Stimulated activated CD8-positive, alpha-beta memory T cell treated with anti-CD3 and anti-CD28 coated beads, Interleukin-4, amount 100 ng/mL, for 24 hours (primary cell): ENCODE data around the gene UBALD2.
"Not testable (repeated sequence)": the region's sequence is repeated elsewhere in the genome, so short reads cannot be mapped to it uniquely, and the experiment has no call there.

Source experiments
- DNase-seq: peaks from one replicate; pipeline ENCODE4 v3.0.0-alpha.2; 2020; ENCODE audit warnings: low read depth

The UBALD2 gene

GRCh38 chr17:76246080-76247066, 18.8 kb upstream of the UBALD2 start:
- no peak for DNase-seq

DNA sequence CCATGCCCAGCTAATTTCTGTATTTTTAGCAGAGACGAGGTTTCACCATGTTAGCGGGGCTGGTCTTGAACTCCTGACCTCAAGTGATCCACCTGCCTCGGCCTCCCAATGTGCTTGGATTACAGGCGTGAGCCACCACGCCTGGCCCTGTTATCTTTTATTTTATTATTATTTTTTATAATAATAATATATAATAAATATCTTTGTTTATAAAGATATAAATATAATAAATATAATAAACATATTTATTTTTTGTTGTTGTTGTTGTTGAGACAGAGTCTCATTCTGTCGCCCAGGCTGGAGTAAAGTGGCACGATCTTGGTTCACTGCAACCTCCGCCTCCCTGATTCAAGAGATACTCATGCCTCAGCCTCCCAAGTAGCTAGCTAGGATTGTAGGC, 17.8 kb upstream of the UBALD2 start:
- no peak for DNase-seq

DNA sequence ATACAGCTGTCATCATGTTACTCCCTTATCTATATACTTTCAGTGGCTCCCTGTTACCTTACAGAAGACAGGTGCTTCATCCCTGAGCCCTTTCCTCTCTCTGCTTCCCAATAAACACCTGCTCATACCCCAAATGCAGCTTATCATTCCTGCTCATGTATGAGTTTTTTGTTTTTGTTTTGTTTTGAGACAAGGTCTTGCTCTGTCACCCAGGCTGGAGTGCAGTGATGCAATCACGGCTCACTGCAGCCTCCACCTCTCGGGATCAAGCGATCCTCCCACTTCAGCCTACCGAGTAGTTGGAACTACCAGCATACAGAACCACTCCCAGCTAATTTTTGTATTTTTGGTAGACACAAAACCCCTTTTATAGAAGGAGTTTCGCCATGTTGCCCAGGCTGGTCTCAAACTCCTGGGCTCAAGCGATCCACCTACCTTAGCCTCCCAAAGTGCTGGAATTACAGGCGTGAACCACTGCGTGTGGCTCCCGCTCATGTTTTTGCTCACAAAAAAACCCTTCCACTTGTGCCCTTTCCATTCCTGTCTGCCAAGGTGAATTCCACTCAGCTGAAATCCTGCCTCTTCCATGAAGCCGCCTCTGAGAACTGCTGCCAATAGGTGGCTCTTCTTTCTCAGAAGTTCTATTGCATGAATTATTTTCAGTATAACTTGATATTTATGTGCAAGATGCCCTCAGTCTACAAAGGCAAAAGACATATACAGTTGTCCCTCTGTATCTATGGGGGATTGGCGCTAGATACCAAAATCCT, 16.9 kb upstream of the UBALD2 start:
- DNase-seq: no peak

DNA sequence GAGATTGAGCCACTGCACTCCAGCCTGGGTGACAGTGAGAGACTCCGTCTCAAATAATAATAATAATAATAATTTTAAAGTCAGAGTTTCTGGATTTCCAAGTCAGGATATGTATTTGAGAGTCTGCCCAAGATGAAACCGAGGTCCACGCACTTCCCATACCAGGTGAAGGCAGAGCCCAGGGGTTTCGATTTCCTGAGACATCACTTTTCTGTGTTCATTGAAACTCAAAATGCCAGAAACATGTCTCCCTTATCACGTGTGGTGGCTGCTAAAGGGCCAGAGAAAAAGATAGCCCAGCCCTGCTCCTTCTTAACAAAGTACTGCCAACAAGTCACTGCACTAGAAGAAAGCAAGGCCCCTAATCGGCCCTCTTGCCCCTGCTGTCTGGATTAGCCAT, 15.0 kb upstream of the UBALD2 start:
- no peak for DNase-seq

DNA sequence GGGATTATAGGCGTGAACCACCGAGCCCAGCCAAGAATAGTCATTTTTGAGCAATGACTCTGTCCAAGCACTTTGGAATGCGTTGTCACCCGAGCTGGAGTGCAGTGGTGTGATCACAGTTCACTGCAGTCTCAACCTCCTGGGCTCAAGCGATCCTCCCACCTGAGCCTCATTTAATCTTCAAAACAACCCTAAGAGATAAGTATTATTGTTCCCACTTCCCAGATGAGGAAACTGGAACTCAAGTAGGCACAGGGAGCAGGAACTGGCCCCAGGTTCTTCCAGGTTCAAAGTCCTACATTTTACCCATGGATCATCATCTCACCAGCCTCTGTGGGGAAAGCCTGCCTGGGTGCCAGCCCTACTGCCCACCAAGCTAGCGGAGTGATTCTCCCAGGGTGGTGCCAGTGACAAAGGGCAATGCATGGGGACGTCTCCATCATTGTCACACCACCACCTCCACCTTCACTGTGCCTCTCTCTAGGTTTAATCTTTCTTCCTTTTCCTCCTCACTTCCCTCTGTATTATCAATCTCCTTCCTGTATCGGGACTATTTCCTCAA, 13.6 kb upstream of the UBALD2 start:
- no peak for DNase-seq

DNA sequence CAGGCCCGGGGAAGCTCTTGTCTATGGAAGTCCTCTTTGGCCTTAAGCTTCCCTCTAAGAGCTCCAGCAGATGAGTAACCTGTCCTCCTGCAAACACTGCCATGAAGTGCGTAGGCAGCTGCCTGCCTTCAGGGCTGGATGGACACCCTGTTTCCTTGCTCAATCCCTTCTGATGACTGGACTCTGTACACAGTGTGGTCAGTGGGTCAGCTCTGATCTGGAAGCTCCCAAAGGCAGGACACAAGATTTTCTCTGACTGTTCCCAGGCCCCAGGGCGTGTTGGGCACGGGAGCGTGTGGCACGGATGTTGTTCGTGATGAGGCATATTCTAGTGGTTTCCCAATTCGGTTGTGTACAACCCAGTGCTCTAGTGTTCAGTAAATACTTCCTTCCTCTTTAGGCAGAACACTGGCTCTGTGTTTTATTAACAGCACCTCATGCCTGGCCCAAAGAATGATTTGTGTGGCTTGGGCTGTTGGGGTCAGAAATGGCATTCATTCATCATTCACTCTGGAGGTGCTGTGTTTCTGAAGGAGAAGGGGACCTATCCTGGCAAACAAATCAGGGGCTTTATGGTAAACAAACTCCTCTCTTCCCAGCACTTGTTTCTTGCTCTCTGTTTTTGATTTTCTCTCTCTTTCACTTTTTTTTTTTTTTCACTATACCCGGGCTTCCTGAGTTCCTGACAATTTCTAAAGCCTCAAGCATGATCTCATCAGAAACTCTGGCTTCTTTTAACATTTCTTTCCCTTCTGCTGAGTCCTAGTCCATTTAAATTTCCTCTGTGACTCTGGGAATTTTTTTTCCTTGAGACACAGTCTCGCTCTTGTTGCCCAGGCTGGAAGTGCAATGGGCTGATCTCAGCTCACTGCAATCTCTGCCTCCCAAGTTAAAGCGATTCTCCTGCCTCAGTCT, 12.9 kb upstream of the UBALD2 start:
- DNase-seq: no peak

DNA sequence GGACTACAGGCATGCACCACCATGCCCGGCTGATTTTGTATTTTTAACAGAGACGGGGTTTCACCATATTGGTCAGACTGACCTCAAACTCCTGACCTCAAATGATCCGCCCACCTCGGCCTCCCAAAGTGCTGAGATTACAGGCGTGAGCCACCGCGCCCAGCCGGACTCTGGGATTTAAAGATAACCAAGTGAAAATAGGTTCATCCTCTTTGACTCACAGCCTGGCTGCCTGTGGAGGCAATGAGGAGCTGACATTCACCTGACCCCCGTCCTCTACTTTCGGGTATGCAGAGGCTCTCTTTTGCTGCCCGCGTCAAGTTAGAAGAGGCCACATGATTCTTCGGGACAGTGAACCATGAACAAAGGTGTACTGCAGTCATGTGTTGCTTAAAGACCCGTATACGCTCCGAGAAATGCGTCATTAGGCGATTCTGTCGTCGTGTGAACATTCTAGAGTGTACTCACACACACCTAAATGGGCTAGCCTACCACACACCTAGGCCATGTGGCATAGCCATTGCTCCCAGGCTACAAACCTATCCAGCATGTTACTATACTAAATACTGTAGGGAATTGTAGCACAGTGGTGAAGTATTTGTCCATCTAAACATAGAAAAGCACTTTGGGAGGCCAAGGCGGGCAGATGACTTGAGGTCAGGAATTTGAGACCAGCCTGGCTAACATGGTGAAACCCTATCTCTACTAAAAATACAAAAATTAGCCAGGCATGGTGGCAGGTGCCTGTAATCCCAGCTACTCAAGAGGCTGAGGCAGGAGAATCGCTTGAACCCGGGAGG, 12.0 kb upstream of the UBALD2 start:
- not testable (repeated sequence) for DNase-seq

DNA sequence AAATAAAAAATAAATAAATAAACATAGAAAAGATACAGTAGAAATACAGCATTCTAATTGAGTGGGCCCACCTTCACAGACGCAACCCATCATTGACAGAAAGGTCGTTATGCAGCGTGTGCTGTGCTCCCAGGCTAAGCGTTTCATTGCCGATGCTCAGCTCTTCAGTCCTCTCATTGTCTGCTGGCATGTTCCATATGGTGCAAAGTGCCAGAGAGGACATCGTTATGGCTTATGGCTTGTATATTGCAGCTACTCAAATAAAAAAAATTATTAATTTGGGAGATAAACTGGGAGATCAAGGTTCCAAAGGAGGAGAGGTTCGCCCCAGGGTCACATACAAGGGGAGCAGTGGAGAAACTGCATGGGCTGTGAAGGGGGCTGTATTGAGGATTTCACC, 11.3 kb upstream of the UBALD2 start:
- no peak for DNase-seq

DNA sequence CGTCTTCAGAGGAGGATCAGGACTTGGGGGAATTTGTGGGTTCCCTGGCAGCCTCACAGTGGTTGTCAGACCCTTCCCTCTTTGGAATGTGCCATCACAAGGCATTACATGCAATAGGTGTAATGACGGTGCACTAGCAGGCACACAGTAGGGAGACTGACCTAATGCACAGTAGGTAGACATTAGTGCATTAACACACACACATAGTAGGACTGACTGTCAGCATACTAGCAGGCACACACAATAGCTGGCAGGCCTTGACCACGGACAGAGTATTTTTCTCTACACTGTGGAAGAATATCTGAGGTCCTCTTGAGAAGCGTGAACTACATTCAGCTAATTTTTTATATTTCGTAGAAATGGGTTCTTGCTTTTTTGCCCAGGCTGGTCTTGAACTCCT, 10.9 kb upstream of the UBALD2 start:
- DNase-seq: no peak

DNA sequence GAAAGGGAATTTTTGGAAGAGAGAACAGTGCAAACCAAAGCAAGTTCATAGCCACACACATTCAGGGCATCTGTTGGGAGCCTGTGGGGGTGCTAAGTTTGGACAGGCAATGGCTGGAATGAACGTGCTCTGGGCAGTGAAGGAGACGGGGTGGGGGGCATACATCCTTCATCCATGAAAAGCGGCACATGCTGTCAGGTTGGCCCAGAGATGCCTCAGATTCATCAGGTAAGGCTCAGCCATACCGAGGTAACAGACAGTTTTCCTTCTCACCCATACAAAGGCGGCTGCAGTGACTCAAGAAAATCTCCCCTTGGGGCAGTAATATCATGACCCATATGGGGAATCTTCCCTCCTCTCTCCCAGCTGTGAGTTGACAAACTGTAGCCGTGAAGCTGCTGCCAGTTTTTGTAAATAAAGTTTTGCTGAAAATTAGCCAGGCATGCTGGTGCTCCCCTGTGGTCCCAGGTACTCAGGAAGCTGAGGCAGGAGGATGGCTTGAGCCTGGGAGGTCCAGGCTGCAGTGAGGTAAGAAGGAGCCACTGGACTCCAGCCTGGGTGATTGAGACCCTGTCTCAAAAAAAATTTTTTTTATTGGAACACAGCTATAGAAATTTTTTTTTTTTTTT, 9.2 kb upstream of the UBALD2 start:
- no peak for DNase-seq

DNA sequence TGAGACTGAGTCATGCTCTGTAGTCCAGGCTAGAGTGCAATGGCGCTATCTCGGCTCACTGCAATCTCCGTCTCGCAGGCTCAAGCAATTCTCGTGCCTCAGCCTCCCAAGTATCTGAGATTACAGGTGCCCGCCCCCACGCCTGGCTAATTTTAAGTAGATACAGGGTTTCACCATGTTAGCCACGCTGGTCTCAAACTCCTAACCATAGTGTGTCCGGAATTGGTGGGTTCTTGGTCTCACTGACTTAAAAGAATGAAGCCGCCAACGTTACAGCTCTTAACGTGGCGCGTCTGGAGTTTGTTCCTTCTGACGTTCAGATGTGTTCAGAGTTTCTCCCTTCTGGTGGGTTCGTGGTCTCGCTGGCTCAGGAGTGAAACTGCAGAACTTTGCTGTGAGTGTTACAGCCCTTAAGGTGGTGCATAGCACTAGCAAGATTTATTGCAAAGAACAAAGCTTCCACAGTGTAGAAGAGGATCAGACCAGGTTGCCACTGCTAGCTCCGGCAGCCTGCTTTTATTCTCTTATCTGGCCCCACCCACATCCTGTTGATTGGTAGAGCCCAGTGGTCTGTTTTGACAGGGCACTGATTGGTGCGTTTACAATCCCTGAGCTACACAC, 8.6 kb upstream of the UBALD2 start:
- not testable (repeated sequence) for DNase-seq

- DNase-seq: no peak
These were observed 4.9 kb upstream of the UBALD2 start for GRCh38 chr17:76260220-76260619.

DNA sequence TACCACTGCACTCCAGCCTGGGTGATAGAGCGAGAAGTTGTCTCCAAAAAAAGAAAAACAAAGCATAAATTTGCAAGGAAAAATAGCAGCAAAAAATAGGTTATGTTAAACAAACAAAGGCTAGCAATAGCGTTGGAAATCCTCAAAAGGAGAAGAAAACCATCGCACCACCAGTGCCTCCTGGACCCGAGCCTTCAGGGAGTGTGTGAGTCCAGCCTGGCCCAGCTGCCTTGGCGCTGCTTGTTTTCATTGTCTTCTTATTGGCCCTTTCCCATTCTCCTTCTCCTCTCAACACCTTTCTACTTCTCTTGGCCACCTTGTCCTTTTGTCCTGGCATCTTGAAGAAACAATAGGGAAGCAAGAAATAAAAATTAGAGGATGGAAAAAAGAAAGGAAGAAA, 4.5 kb upstream of the UBALD2 start:
- DNase-seq: no peak

- no peak for DNase-seq
These were observed 3.5 kb upstream of the UBALD2 start for GRCh38 chr17:76261421-76262215.

GRCh38 chr17:76262732-76263344, 2.3 kb upstream of the UBALD2 start:
- DNase-seq: no peak

- DNase-seq: no peak
These were observed 1.3 kb upstream of the UBALD2 start for GRCh38 chr17:76263896-76264295.

- no peak for DNase-seq
These were observed 758 bp upstream of the UBALD2 start for GRCh38 chr17:76264425-76264754.

GRCh38 chr17:76265624-76266243, 586 bp downstream of the UBALD2 start:
- DNase-seq: no peak
